GM06990 (cell line): ENCODE measurements around the gene FBXW4.

Source experiments
- DNase-seq: peaks from one replicate; pipeline ENCODE4 v3.0.0-alpha.2; 2011; ENCODE audit not compliant: insufficient read length; ENCODE audit errors: extremely low read depth
- H3K27me3 ChIP-seq: replicated peaks from 2 replicates; pipeline ENCODE4 v1.6.0; 2011; ENCODE audit warnings: low read length; ENCODE audit not compliant: control insufficient read depth, insufficient read depth
- H3K36me3 ChIP-seq: 2 replicates; pipeline ENCODE4 v1.5.1; 2011; ENCODE audit warnings: low read length; ENCODE audit not compliant: control insufficient read depth, insufficient read depth
- H3K4me3 ChIP-seq: replicated peaks from 2 replicates; pipeline ENCODE4 v1.5.1; 2011; ENCODE audit warnings: low read depth, mild to moderate bottlenecking, control low read depth, low read length
- TF ChIP-seq, protein P1 (sequence below): IDR thresholded peaks from 2 replicates; pipeline ENCODE4 v1.5.1; 2011; ENCODE audit warnings: low read length, control low read depth, mild to moderate bottlenecking, inconsistent platforms; ENCODE audit not compliant: insufficient read depth, poor library complexity, severe bottlenecking

The FBXW4 gene

DNA sequence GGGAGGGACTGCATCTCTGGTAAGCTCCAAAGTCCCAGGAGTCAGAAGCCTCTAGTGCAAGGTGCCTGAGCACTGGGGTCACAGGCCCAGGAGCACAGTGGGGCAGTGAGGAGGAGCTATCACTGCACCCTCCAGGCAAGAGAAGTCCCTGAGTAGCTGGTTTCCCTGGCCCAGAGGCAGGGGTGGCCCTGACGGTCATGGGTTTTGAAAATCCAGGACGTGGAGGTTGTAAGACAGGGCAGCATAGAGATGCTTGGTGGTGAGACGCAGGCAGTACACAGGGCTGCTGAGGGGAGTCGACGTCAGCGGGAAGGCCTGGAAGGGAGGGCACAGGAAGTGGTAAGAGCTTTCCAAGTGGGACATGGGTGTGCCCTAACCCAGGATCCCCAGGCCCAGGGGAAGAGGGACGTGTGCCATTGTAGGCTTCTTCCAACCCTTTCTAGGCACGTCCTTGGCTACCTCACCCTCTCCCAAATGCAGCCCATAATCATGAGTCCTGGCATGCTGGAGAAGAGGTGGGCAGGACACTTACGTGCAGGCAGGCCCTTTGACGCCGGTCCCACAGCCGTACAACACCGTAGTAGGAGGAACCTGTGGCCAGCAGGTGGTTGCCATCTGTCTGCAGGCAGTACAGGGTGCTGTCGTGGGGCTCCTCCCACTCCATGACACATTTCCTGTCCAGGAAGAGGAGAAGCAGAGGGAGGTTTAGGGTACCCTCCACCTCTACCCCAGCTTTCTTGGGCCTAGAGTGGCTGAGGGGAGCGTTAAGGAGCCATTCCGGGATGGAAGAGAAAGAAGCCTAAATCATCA, 83.7 kb downstream of the FBXW4 start:
- TF ChIP-seq, protein P1, sequence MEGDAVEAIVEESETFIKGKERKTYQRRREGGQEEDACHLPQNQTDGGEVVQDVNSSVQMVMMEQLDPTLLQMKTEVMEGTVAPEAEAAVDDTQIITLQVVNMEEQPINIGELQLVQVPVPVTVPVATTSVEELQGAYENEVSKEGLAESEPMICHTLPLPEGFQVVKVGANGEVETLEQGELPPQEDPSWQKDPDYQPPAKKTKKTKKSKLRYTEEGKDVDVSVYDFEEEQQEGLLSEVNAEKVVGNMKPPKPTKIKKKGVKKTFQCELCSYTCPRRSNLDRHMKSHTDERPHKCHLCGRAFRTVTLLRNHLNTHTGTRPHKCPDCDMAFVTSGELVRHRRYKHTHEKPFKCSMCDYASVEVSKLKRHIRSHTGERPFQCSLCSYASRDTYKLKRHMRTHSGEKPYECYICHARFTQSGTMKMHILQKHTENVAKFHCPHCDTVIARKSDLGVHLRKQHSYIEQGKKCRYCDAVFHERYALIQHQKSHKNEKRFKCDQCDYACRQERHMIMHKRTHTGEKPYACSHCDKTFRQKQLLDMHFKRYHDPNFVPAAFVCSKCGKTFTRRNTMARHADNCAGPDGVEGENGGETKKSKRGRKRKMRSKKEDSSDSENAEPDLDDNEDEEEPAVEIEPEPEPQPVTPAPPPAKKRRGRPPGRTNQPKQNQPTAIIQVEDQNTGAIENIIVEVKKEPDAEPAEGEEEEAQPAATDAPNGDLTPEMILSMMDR: no peak
- DNase-seq: no peak
- H3K27me3 ChIP-seq: no peaks in the 10 kb centered on the region
- H3K4me3 ChIP-seq: no peak overlapping the region
- peaks cover 30% of the 10 kb centered on the region for H3K36me3 ChIP-seq

DNA sequence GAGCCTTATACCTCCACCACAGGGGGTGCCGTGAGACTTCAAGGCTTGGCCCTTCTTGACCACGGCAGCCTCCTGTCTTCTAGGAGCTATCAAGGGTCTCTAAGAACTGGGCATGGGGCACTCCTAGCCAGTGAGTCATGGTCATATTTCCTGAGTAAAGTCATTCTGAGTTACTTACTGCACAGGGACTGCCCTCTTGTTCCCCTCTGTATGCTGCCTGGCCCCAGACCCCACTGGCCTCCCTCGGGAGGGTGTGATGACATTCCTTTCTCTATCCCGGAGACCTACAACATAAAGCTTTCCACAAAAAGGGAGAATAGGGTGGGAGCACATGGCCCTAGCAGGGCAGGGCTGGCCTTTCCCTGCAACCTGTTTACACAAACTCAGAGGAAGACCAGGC, 85.5 kb downstream of the FBXW4 start:
- H3K27me3 ChIP-seq: no peaks in the 10 kb centered on the region
- TF ChIP-seq, protein P1: no peak
- peaks cover 30% of the 10 kb centered on the region for H3K36me3 ChIP-seq
- no peak overlapping the region for H3K4me3 ChIP-seq
- DNase-seq: no peak

- TF ChIP-seq, protein P1: no peak
- Histone ChIP-seq H3K27me3 (no peaks in the 10 kb centered on the region), H3K4me3 (no peak overlapping the region), H3K36me3 (peaks cover 26% of the 10 kb centered on the region)
- DNase-seq: no peak
Measured at GRCh38 chr10:101607124-101607523, 87.8 kb downstream of the FBXW4 start.

GRCh38 chr10:101602761-101603398, 92.1 kb downstream of the FBXW4 start:
- Histone ChIP-seq H3K36me3 (peaks cover 5% of the 10 kb centered on the region), H3K4me3 (no peak overlapping the region), H3K27me3 (no peaks in the 10 kb centered on the region)
- TF ChIP-seq, protein P1: peak; percentile 83
- peak; percentile 49 for DNase-seq

GRCh38 chr10:101601541-101601940, 93.4 kb downstream of the FBXW4 start:
- TF ChIP-seq, protein P1: no peak
- Histone ChIP-seq H3K4me3 (no peak overlapping the region), H3K27me3 (no peaks in the 10 kb centered on the region), H3K36me3 (peaks cover 2% of the 10 kb centered on the region)
- no peak for DNase-seq
